ENCODE data around the gene SPDYE5. TPM values are rescaled to one million over a fixed set of nuclear protein-coding genes. Genes with fewer than 3 reads are reported as not detected.

Gene SPDYE5
- total RNA-seq, 1 experiment from 2014 or later: not detected

DNA sequence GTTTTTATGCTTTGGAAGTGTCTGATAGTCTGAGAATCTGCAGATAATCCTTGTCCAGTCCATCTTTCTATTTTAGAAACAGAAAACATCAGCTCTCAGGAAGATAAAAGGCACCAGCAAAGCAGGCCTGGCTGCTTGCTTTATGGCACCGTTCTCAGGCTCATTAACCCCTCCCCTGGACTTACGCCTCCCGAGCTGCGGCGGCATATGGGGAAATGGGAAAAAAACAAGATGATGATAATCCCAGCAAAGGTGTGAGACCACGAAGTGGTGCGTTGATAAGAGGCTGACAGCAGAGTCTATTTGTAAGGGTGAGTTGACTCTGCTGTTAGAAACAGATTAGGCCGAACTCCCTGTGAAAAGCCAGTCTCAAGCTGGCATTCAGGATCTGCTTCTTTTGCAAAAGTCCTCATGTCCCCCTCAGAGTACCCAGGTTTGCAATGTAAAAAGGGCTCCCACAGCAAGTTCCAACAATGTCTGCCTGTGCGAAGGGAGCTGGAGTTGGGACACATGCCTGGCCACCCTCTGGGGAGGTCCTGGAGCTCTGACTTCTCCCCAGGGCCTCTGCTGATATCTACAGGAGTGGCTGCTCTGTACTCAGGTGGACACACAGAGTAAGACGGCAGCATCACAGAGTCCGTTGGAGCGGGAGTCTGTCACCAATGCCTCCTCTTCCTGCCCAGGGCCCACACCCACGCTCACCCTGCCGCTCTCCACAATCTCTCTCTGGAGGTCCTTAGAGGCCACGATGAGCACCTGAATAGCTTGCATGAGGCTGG is 54.3 kb downstream of the SPDYE5 start:
- Histone ChIP-seq H3K23ac (ENCODE audit: insufficient read length, low read depth, low read length) (no peak overlapping the region), H3K27me3 (ENCODE audit: insufficient read depth, low read length) (no peaks in the 10 kb centered on the region), H3K23me2 (ENCODE audit: insufficient read length, low read depth, low read length, poor library complexity, severe bottlenecking) (no peaks in the 10 kb centered on the region), H3K4ac (ENCODE audit: low read depth, low read length) (no peak overlapping the region), H4K5ac (ENCODE audit: insufficient read length, low read depth, low read length) (no peak overlapping the region), H3T11ph (ENCODE audit: low read length) (no peak overlapping the region), H4K8ac (replicated peaks; ENCODE audit: insufficient read length, low read depth, low read length) (no peak overlapping the region), H4K91ac (ENCODE audit: insufficient read length, low read depth, low read length) (no peak overlapping the region), H3K18ac (ENCODE audit: insufficient read length, low read depth, low read length) (no peak overlapping the region), H3K79me1 (ENCODE audit: insufficient read depth, low read depth, low read length, poor library complexity, severe bottlenecking) (no peaks in the 10 kb centered on the region), H2BK15ac (ENCODE audit: low read depth, low read length) (no peak overlapping the region), H3K4me1 (ENCODE audit: insufficient read depth, low read length) (no peaks in the 10 kb centered on the region), H2BK120ac (ENCODE audit: low read depth, low read length, poor library complexity, severe bottlenecking) (no peak overlapping the region), H2BK20ac (ENCODE audit: low read depth, low read length, poor library complexity, severe bottlenecking) (no peak overlapping the region), H3K14ac (ENCODE audit: insufficient read depth, low read length) (no peak overlapping the region), H3K56ac (ENCODE audit: insufficient read length, low read depth, low read length) (no peak overlapping the region), H2BK5ac (ENCODE audit: insufficient read length, low read length) (no peak overlapping the region), H3K27ac (ENCODE audit: insufficient read length, low read depth, low read length) (no peak overlapping the region), H2BK12ac (ENCODE audit: insufficient read length, low read depth, low read length) (no peak overlapping the region), H3K79me2 (ENCODE audit: insufficient read depth, low read length) (no peaks in the 10 kb centered on the region), H4K20me1 (ENCODE audit: control insufficient read depth, insufficient read depth, insufficient read length) (no peaks in the 10 kb centered on the region), H3K9ac (ENCODE audit: extremely low read depth, insufficient read length, low read length) (no peak overlapping the region), H2AFZ (ENCODE audit: low read length) (no peak overlapping the region), H2AK5ac (ENCODE audit: insufficient read length, low read length) (no peak overlapping the region), H3K9me3 (ENCODE audit: control insufficient read depth, low read depth, low read length) (no peaks in the 10 kb centered on the region), H3K4me2 (ENCODE audit: insufficient read depth, insufficient read length, low read length) (no peak overlapping the region)
- no peaks in the 10 kb centered on the region for H3K27me3 Mint-ChIP-seq (ENCODE audit: low read depth)
- no peak for DNase-seq
- H3K9me3 Mint-ChIP-seq: no peaks in the 10 kb centered on the region
- H3K27ac Mint-ChIP-seq: peak overlapping the region in 1 of 3 experiments; percentile 65; a peak in 4 of 7 replicates
- no peaks in the 10 kb centered on the region for H3K4me1 Mint-ChIP-seq
- TF ChIP-seq, protein P1, sequence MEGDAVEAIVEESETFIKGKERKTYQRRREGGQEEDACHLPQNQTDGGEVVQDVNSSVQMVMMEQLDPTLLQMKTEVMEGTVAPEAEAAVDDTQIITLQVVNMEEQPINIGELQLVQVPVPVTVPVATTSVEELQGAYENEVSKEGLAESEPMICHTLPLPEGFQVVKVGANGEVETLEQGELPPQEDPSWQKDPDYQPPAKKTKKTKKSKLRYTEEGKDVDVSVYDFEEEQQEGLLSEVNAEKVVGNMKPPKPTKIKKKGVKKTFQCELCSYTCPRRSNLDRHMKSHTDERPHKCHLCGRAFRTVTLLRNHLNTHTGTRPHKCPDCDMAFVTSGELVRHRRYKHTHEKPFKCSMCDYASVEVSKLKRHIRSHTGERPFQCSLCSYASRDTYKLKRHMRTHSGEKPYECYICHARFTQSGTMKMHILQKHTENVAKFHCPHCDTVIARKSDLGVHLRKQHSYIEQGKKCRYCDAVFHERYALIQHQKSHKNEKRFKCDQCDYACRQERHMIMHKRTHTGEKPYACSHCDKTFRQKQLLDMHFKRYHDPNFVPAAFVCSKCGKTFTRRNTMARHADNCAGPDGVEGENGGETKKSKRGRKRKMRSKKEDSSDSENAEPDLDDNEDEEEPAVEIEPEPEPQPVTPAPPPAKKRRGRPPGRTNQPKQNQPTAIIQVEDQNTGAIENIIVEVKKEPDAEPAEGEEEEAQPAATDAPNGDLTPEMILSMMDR (conservative IDR thresholded peaks at IDR 0.05): no peak
- H3K4me3 Mint-ChIP-seq: no peak overlapping the region
- no CpG with 5 or more reads among the region's 15 CpGs for WGBS (ENCODE audit: extremely low coverage, insufficient read length, low lambda C conversion rate)
- peaks cover 50 to 92% (median 86%) of the 10 kb centered on the region in 3 experiments; a peak in 6 of 7 replicates for H3K36me3 Mint-ChIP-seq (ENCODE audit: insufficient read depth in 1 of 3, low read depth in 3 of 3)

Other genes starting within 250 kb of the SPDYE5 start
- 2.7 and 2.9 TPM in 2 replicates for gene TRIM73, start 96.7 kb upstream of the SPDYE5 start, total RNA-seq (2021)
- 70.5 and 72.7 TPM in 2 replicates for gene POM121C, start 6.0 kb upstream of the SPDYE5 start, total RNA-seq (2021)
- 82.7 and 87.5 TPM in 2 replicates for gene HIP1, start 246.6 kb downstream of the SPDYE5 start, total RNA-seq (2021)